Endothelial cell of umbilical vein (primary cell): ENCODE measurements around the gene MARS1. TPM values are rescaled to one million over a fixed set of nuclear protein-coding genes. Genes with fewer than 3 reads are reported as not detected.

Experiments
- BruUV-seq: library from RNA; stranded (reverse); fragments of 400-500 nt; replicated peaks from 2 replicates; lab custom pipeline; 2021; lab: Mats Ljungman, UMichigan
- CTCF ChIA-PET: fragments of 300-600, 350-600 bp; sonication (Branson Sonifier 250); formaldehyde crosslinking; loops from one replicate; lab custom pipeline; 2021; ENCODE audit warnings: antibody characterized with exemption, inconsistent platforms; lab: Charles Lee
- POLR2A ChIA-PET: fragments of 300-600, 350-600 bp; sonication (Branson Sonifier 250); formaldehyde crosslinking; loops from one replicate; lab custom pipeline; 2021; ENCODE audit warnings: antibody characterized with exemption, inconsistent platforms; lab: Charles Lee
- DNase-seq: peaks from one replicate; pipeline ENCODE4 v3.0.0-alpha.2; 2011; ENCODE audit warnings: low read depth, low spot score
- FAIRE-seq: peaks from 2 replicates; lab custom pipeline; 2011; peaks lifted over from hg19 to GRCh38; lab: Jason Lieb, UNC
- H2AFZ ChIP-seq: 2 replicates; pipeline ENCODE4 v1.6.0; 2012; ENCODE audit warnings: low read depth, low read length, control low read depth, inconsistent platforms
- H3K27ac ChIP-seq: 2 replicates; pipeline ENCODE4 v1.5.1; 2011; ENCODE audit warnings: low read depth, mild to moderate bottlenecking, control low read depth, low read length, moderate library complexity; ENCODE audit not compliant: insufficient read depth
- H3K27me3 ChIP-seq, 2 experiments: 2 replicates each; pipeline versions ENCODE4 v1.6.0 to v1.6.1; 2011; ENCODE audit warnings: low read length in 2 of 2, mixed read lengths in 1 of 2; ENCODE audit not compliant: control insufficient read depth in 2 of 2, insufficient read depth in 2 of 2
- H3K36me3 ChIP-seq, 2 experiments: 2 replicates in 1 of 2; 3 replicates in 1 of 2; pipeline ENCODE4 v1.5.1; 2011; ENCODE audit warnings: low read length in 2 of 2, mild to moderate bottlenecking in 1 of 2, moderate library complexity in 1 of 2; ENCODE audit not compliant: control insufficient read depth in 2 of 2, insufficient read depth in 2 of 2; ENCODE audit errors: extremely low read depth in 1 of 2
- H3K4me1 ChIP-seq: 3 replicates; pipeline ENCODE4 v1.5.1; 2011; ENCODE audit warnings: mild to moderate bottlenecking, low read length; ENCODE audit not compliant: control insufficient read depth, insufficient read depth; ENCODE audit errors: extremely low read depth
- H3K4me2 ChIP-seq: 2 replicates; pipeline ENCODE4 v1.6.1; 2011; ENCODE audit warnings: low read length, control low read depth, mixed read lengths; ENCODE audit not compliant: insufficient read depth
- H3K4me3 ChIP-seq, 3 experiments: fragments of 200-600 bp in 1 of 3; sonication (generic), shearing (Covaris generic) in 1 of 3; replicated peaks in 1 of 3; 2 replicates each; pipeline ENCODE4 v1.5.1; 2011 to 2016; ENCODE audit warnings: control low read depth in 3 of 3, low read length in 3 of 3, mild to moderate bottlenecking in 2 of 3, inconsistent platforms in 1 of 3, low read depth in 1 of 3, moderate library complexity in 1 of 3; ENCODE audit not compliant: insufficient read depth in 1 of 3
- H3K79me2 ChIP-seq: 2 replicates; pipeline ENCODE4 v1.6.0; 2012; ENCODE audit warnings: low read length, inconsistent platforms; ENCODE audit not compliant: control insufficient read depth, insufficient read depth
- H3K9ac ChIP-seq: replicated peaks from 2 replicates; pipeline ENCODE3; 2011; ENCODE audit warnings: low read length, control low read depth; ENCODE audit not compliant: insufficient read depth; ENCODE audit errors: extremely low read depth
- H3K9me1 ChIP-seq: replicated peaks from 3 replicates; pipeline ENCODE4 v1.6.0; 2011; ENCODE audit warnings: mild to moderate bottlenecking, low read length; ENCODE audit not compliant: control insufficient read depth, insufficient read depth; ENCODE audit errors: extremely low read depth
- H3K9me3 ChIP-seq: replicated peaks from 2 replicates; pipeline ENCODE4 v1.5.1; 2012; ENCODE audit warnings: low read length, inconsistent platforms; ENCODE audit not compliant: control insufficient read depth, insufficient read depth
- H4K20me1 ChIP-seq: replicated peaks from 2 replicates; pipeline ENCODE3; 2011; ENCODE audit warnings: mild to moderate bottlenecking, low read length; ENCODE audit not compliant: control insufficient read depth, insufficient read depth; ENCODE audit errors: extremely low read depth
- CTCF ChIP-seq, 2 donors: IDR thresholded peaks; 1 replicate in 1 of 2; 2 replicates in 1 of 2; pipeline ENCODE4 v1.5.1; 2011; ENCODE audit warnings: low read length in 2 of 2, mild to moderate bottlenecking in 2 of 2, moderate library complexity in 2 of 2, control low read depth in 1 of 2, inconsistent platforms in 1 of 2, low read depth in 1 of 2; ENCODE audit not compliant: insufficient read depth in 1 of 2; ENCODE audit errors: extremely low read depth in 1 of 2
- EZH2 ChIP-seq: IDR thresholded peaks from 2 replicates; pipeline ENCODE4 v1.6.1; 2012; ENCODE audit warnings: borderline replicate concordance, low read depth, mild to moderate bottlenecking, moderate library complexity, low read length, inconsistent platforms; ENCODE audit not compliant: severe bottlenecking
- FOS ChIP-seq: IDR thresholded peaks from 2 replicates; pipeline ENCODE4 v1.6.1; 2011; ENCODE audit warnings: mild to moderate bottlenecking, low read length, moderate library complexity, borderline replicate concordance; ENCODE audit not compliant: insufficient read depth
- JUN ChIP-seq: IDR thresholded peaks from 2 replicates; pipeline ENCODE4 v1.6.1; 2011; ENCODE audit warnings: borderline replicate concordance, low read depth; ENCODE audit not compliant: insufficient read length, insufficient read depth
- POLR2A ChIP-seq: IDR thresholded peaks from 2 replicates; pipeline ENCODE4 v1.6.1; 2012; ENCODE audit warnings: low read depth, mild to moderate bottlenecking, control low read depth, low read length
- POLR2AphosphoS5 ChIP-seq: IDR thresholded peaks from 2 replicates; pipeline ENCODE4 v1.6.1; 2012; ENCODE audit warnings: low read depth, mild to moderate bottlenecking, control low read depth, low read length, moderate library complexity; ENCODE audit not compliant: insufficient read depth
- dilution Hi-C: fragments of 300-500 bp; cut with MboI; formaldehyde crosslinking; loops from one replicate; pipeline ENCODE4 v1.15.0; 2019; ENCODE audit warnings: low sequenced_read_pairs; ENCODE audit not compliant: extremely low pct_ligation_motif_present
- intact Hi-C: fragments of 100-400 bp; cut with micrococcal nuclease; formaldehyde crosslinking; loops from one replicate; pipeline ENCODE4 v1.10.0; 2022
- polyA plus RNA-seq, 4 experiments: library from polyadenylated mRNA; depleted of rRNA in 3 of 4; stranded (reverse) in 3 of 4; unstranded in 1 of 4; fragments of >200 nt; gene quantifications; 2 replicates each; pipeline versions ENCODE4 v1.2.1 to v1.2.3, GENCODE V29; 2011 to 2012; ENCODE audit warnings: missing spikeins in 1 of 4
- total RNA-seq: library from RNA; stranded (reverse); gene quantifications from 2 replicates; pipeline ENCODE4 v1.2.3, GENCODE V29; 2021
- TF ChIP-seq, protein P1 (sequence below): IDR thresholded peaks from 2 replicates; pipeline ENCODE4 v1.6.1; 2011; ENCODE audit not compliant: insufficient read depth, insufficient read length

Gene MARS1
- total and polyA plus RNA-seq, 2 donors (not counting 3 experiments of a cell fraction or from before 2014, with no cell fraction given), result 118 to 212 TPM

GRCh38 chr12:57553343-57554202 is 65.7 kb downstream of the MARS1 start:
- H3K27ac ChIP-seq, result no peak overlapping the region
- H4K20me1 ChIP-seq, result no peaks in the 10 kb centered on the region
- no peak overlapping the region for H3K4me2 ChIP-seq
- dilution Hi-C loops (no loop called here), intact Hi-C loops (no loop called here)
- POLR2A ChIA-PET, result no interaction called here
- no peaks in the 10 kb centered on the region for H3K9me1 ChIP-seq
- H3K27me3 ChIP-seq, result peaks cover 42 to 48% of the 10 kb centered on the region in 2 experiments
- BruUV-seq, result no TSS peak
- no peak overlapping the region for H2AFZ ChIP-seq
- no peak overlapping the region for H3K4me3 ChIP-seq
- CTCF ChIA-PET, result interaction anchor here (0.6 to 2.0 kb wide), 2 partner anchors 30 to 1262 kb away, joined by 3 to 6 read pairs; no protein-coding TSS in a partner anchor
- no peak for DNase-seq
- FAIRE-seq, result no peak
- H3K4me1 ChIP-seq, result no peaks in the 10 kb centered on the region
- no peaks in the 10 kb centered on the region for H3K36me3 ChIP-seq
- H3K9me3 ChIP-seq, result no peaks in the 10 kb centered on the region
- H3K79me2 ChIP-seq, result no peaks in the 10 kb centered on the region
- TF ChIP-seq, protein P1, sequence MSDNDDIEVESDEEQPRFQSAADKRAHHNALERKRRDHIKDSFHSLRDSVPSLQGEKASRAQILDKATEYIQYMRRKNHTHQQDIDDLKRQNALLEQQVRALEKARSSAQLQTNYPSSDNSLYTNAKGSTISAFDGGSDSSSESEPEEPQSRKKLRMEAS, result no peak
- TF ChIP-seq CTCF (IDR thresholded peaks at IDR 0.05; ENCODE audit: extremely low read depth in 1 of 2, insufficient read depth in 1 of 2, low read depth in 1 of 2, low read length in 2 of 2) (no peak), POLR2AphosphoS5 (no peak), EZH2 (no peak), JUN (no peak), FOS (no peak), POLR2A (no peak)
- H3K9ac ChIP-seq, result no peak overlapping the region
